Cardiac fibroblast (primary cell): ENCODE data around the gene SPPL2A.
A peak's percentile ranks its signal among the peaks of the same experiment; 100 is the strongest.

Experiments
- DNase-seq, 2 donors: peaks; one replicate each; pipeline versions ENCODE4 v3.0.0 to v3.0.0-alpha.2; 2010; ENCODE audit warnings: low read depth in 2 of 2
- H3K4me3 ChIP-seq, 2 donors: replicated peaks in 1 of 2; 1 replicate in 1 of 2; 2 replicates in 1 of 2; pipeline ENCODE4 v1.5.1; 2011; ENCODE audit warnings: low read depth in 2 of 2, low read length in 2 of 2, mild to moderate bottlenecking in 2 of 2, moderate library complexity in 1 of 2
- CTCF ChIP-seq: IDR thresholded peaks from one replicate; pipeline ENCODE4 v1.5.1; 2011; ENCODE audit warnings: low read depth, mild to moderate bottlenecking, low read length, inconsistent platforms

The SPPL2A gene

GRCh38 chr15:50726315-50726714, 39.2 kb downstream of the SPPL2A start:
- TF ChIP-seq CTCF: no peak
- H3K4me3 ChIP-seq: no peak overlapping the region
- DNase-seq: no peak

- H3K4me3 ChIP-seq: no peak overlapping the region
- no peak for DNase-seq
- no peak for TF ChIP-seq CTCF
These were observed 46.8 kb downstream of the SPPL2A start for GRCh38 chr15:50718700-50719125.

- DNase-seq: no peak
- H3K4me3 ChIP-seq: no peak overlapping the region
- TF ChIP-seq CTCF: no peak
These were observed 53.5 kb downstream of the SPPL2A start for GRCh38 chr15:50712018-50712417.

GRCh38 chr15:50710585-50710984, 54.9 kb downstream of the SPPL2A start:
- no peak for TF ChIP-seq CTCF
- no peak overlapping the region for H3K4me3 ChIP-seq
- DNase-seq: no peak

GRCh38 chr15:50707878-50708427, 57.6 kb downstream of the SPPL2A start:
- no peak for DNase-seq
- TF ChIP-seq CTCF: no peak
- H3K4me3 ChIP-seq: no peak overlapping the region

- TF ChIP-seq CTCF: no peak
- DNase-seq: peak in 1 of 2 donors; percentile 16
These were observed 62.7 kb downstream of the SPPL2A start for GRCh38 chr15:50702762-50703334.

GRCh38 chr15:50698101-50698500, 67.4 kb downstream of the SPPL2A start:
- H3K4me3 ChIP-seq: no peak overlapping the region
- peak; percentile 7 to 24 for DNase-seq
- TF ChIP-seq CTCF: no peak

More at GRCh38 chr15:50702762-50703334, 62.7 kb downstream of the SPPL2A start:
- no peak overlapping the region for H3K4me3 ChIP-seq
